ENCODE measurements around the gene PTCHD1. TPM values are rescaled to one million over a fixed set of nuclear protein-coding genes. Genes with fewer than 3 reads are reported as not detected.

Gene PTCHD1
- total RNA-seq, 1 experiment from 2014 or later: not detected

- H3K79me2 ChIP-seq (ENCODE audit: insufficient read depth, low read length): no peaks in the 10 kb centered on the region
- H3K9me3 ChIP-seq (ENCODE audit: control insufficient read depth in 1 of 2, insufficient read depth in 1 of 2, low read depth in 1 of 2, low read length in 2 of 2): no peaks in the 10 kb centered on the region
- intact Hi-C loops (cut with micrococcal nuclease): no loop called here
- no peaks in the 10 kb centered on the region for H4K20me1 ChIP-seq (ENCODE audit: insufficient read depth)
- TF ChIP-seq SRF (IDR thresholded peaks at IDR 0.05; ENCODE audit: low read depth) (no peak), ZFX (IDR thresholded peaks at IDR 0.05) (no peak), RAD21 (IDR thresholded peaks at IDR 0.05; ENCODE audit: low read depth) (no peak), EZH2 (IDR thresholded peaks at IDR 0.05) (no peak), ZBTB33 (IDR thresholded peaks at IDR 0.05; ENCODE audit: extremely low read depth, insufficient replicate concordance, low read length) (no peak), REST (IDR thresholded peaks at IDR 0.05; ENCODE audit: low read depth) (no peak), POLR2AphosphoS5 (IDR thresholded peaks at IDR 0.05; ENCODE audit: low read depth, low read length) (no peak), CEBPB (IDR thresholded peaks at IDR 0.05; ENCODE audit: low read depth) (no peak), CBX3 (IDR thresholded peaks at IDR 0.05; ENCODE audit: low read depth) (no peak), POLR2A (IDR thresholded peaks at IDR 0.05; ENCODE audit: borderline replicate concordance, extremely low read depth, insufficient read depth, insufficient read length) (no peak), ZNF274 (IDR thresholded peaks at IDR 0.05; ENCODE audit: low read depth, low read length) (no peak), TCF7L2 (IDR thresholded peaks at IDR 0.05; ENCODE audit: borderline replicate concordance, extremely low read depth, insufficient read depth, insufficient read length) (no peak), EGR1 (IDR thresholded peaks at IDR 0.05; ENCODE audit: low read depth) (no peak), ELF1 (IDR thresholded peaks at IDR 0.05; ENCODE audit: borderline replicate concordance, low read depth) (no peak), SP1 (IDR thresholded peaks at IDR 0.05; ENCODE audit: low read depth) (no peak), ATF3 (IDR thresholded peaks at IDR 0.05) (no peak), JUND (IDR thresholded peaks at IDR 0.05) (no peak), EZH2phosphoT487 (IDR thresholded peaks at IDR 0.05; ENCODE audit: borderline replicate concordance) (no peak)
- H3K4me1 ChIP-seq (ENCODE audit: control insufficient read depth in 1 of 2, insufficient read depth in 2 of 2, low read length in 2 of 2): no peaks in the 10 kb centered on the region
- H3K4me2 ChIP-seq (ENCODE audit: low read length): no peak overlapping the region
- ATAC-seq (no peak), DNase-seq (ENCODE audit: low read depth, low spot score) (no peak)
- ChIA-PET CTCF (no interaction called here), POLR2A (no interaction called here), RAD21 (ENCODE audit: low non-redundant PET in 1 of 2, low total read pairs in 2 of 2, uncharacterized antibody in 2 of 2, unreplicated experiment in 2 of 2) (no interaction called here)
- no peak overlapping the region for H3K4me3 ChIP-seq (replicated peaks in 1 of 2; ENCODE audit: low read depth in 1 of 2, low read length in 2 of 2)
- H3K9me2 ChIP-seq (ENCODE audit: insufficient read depth): no peaks in the 10 kb centered on the region
- no TSS peak for BruUV-seq (replicated peaks)
- no peak overlapping the region for H2AFZ ChIP-seq (ENCODE audit: low read depth, low read length, poor library complexity, severe bottlenecking)
- H3K36me3 ChIP-seq (ENCODE audit: control insufficient read depth in 1 of 2, insufficient read depth in 2 of 2, low read length in 2 of 2): no peaks in the 10 kb centered on the region
- no peaks in the 10 kb centered on the region for H3K27me3 ChIP-seq (ENCODE audit: insufficient read depth, low read length)
- H3K9ac ChIP-seq (ENCODE audit: low read length): no peak overlapping the region
- no peak overlapping the region for H3K27ac ChIP-seq (ENCODE audit: low read depth, low read length)
These were observed 22.9 kb upstream of the PTCHD1 start for GRCh38 chrX:23311731-23312130.
